ENCODE measurements around the gene RFNG.

Gene RFNG

GRCh38 chr17:82014432-82014831 lies 37.2 kb downstream of the RFNG start:
- H3K4me3 ChIP-seq (ENCODE audit: low read depth, low read length) = no peak overlapping the region
- TF ChIP-seq, protein P1, sequence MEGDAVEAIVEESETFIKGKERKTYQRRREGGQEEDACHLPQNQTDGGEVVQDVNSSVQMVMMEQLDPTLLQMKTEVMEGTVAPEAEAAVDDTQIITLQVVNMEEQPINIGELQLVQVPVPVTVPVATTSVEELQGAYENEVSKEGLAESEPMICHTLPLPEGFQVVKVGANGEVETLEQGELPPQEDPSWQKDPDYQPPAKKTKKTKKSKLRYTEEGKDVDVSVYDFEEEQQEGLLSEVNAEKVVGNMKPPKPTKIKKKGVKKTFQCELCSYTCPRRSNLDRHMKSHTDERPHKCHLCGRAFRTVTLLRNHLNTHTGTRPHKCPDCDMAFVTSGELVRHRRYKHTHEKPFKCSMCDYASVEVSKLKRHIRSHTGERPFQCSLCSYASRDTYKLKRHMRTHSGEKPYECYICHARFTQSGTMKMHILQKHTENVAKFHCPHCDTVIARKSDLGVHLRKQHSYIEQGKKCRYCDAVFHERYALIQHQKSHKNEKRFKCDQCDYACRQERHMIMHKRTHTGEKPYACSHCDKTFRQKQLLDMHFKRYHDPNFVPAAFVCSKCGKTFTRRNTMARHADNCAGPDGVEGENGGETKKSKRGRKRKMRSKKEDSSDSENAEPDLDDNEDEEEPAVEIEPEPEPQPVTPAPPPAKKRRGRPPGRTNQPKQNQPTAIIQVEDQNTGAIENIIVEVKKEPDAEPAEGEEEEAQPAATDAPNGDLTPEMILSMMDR (conservative IDR thresholded peaks at IDR 0.05; ENCODE audit: low read depth, low read length) = no peak
- DNase-seq (ENCODE audit: low read depth) = no peak

DNA sequence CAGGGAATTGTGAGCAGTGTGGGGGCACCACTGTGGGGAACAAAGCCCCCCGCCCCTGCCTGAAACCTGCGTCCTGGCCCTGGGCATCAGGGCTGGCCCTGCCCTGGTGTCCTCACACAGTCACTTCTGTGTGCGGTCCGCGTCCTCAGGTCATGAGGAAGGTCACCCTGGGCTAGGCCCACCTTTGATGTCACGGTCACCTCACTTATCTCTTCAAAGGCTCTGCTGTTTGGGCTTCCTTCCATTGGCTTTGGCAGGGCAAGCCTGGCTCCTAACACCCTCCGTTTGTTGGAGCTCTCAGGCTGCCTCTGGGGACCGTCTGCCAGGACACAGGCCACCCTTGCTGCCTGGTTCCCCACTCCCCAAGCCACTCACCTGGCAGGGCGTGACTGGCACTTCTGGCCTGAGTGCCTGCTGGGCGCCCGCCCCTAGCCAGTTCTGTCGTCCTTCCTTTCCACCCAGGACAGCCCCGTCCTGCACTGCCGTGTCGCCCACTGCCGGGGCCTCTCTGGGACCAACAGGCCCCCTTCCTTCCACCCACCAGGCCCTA lies 37.8 kb downstream of the RFNG start:
- TF ChIP-seq, protein P1 (conservative IDR thresholded peaks at IDR 0.05; ENCODE audit: low read depth, low read length) = no peak
- no peak overlapping the region for H3K4me3 ChIP-seq (ENCODE audit: low read depth, low read length)
- DNase-seq (ENCODE audit: low read depth) = no peak

- no peak overlapping the region for H3K4me3 ChIP-seq (ENCODE audit: low read depth, low read length)
- TF ChIP-seq, protein P1 (conservative IDR thresholded peaks at IDR 0.05; ENCODE audit: low read depth, low read length) = no peak
- DNase-seq (ENCODE audit: low read depth) = no peak
Observed at GRCh38 chr17:82013341-82013740, 38.3 kb downstream of the RFNG start.

GRCh38 chr17:82012640-82013295 lies 38.8 kb downstream of the RFNG start:
- TF ChIP-seq, protein P1 (conservative IDR thresholded peaks at IDR 0.05; ENCODE audit: low read depth, low read length) = no peak
- no peak for DNase-seq (ENCODE audit: low read depth)
- H3K4me3 ChIP-seq (ENCODE audit: low read depth, low read length) = no peak overlapping the region

- TF ChIP-seq, protein P1 (conservative IDR thresholded peaks at IDR 0.05; ENCODE audit: low read depth, low read length) = no peak
- no peak for DNase-seq (ENCODE audit: low read depth)
- H3K4me3 ChIP-seq (ENCODE audit: low read depth, low read length) = no peak overlapping the region
Observed at GRCh38 chr17:82012261-82012639, 39.4 kb downstream of the RFNG start.

DNA sequence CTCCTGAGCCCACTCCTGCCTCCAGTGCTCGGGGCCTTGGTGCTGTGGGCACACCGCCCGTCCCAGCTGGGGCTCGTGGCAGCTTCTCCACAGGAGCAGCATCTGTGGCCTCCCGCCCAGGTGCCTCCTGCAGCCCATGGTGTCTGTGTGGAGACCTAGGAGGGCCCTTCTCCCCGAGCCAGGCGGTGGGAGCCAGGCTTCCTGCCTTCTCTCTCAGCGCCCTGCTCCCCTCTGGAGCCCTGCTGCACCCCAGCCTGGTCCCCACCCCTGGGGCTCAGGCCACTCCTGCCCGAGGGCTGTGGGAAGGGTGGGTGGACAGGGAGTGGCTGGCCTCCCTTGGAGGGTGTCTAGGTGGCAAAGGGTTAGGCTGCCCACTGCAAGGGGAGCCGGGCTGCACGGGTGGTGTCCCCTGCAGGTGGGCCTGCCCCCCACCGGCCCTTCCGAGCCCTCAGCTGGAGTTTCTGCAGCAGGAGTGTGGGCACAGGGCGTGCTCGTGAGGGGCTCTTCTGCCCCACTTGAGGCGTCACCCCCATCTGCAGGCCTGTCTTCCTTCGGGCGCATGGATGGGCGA lies 39.9 kb downstream of the RFNG start:
- TF ChIP-seq, protein P1 (conservative IDR thresholded peaks at IDR 0.05; ENCODE audit: low read depth, low read length) = no peak
- DNase-seq (ENCODE audit: low read depth) = no peak
- H3K4me3 ChIP-seq (ENCODE audit: low read depth, low read length) = no peak overlapping the region
